Loucy (cell line): ENCODE measurements around the gene CENPA.

ENCODE experiments used
- H2AFZ ChIP-seq: fragments of 200-600 bp; sonication (generic); 2 replicates; pipeline ENCODE4 v1.6.0; 2016; ENCODE audit warnings: antibody characterized with exemption, mild to moderate bottlenecking, low read length, moderate library complexity
- H3F3A ChIP-seq: fragments of 200-600 bp; 2 replicates; pipeline ENCODE4 v1.6.0; 2016; ENCODE audit warnings: antibody characterized with exemption, low read depth, mild to moderate bottlenecking
- H3K27me3 ChIP-seq: fragments of 200-600 bp; sonication (generic); 2 replicates; pipeline ENCODE4 v1.6.1; 2014; ENCODE audit warnings: low read length, mild to moderate bottlenecking; ENCODE audit not compliant: insufficient read depth, poor library complexity, severe bottlenecking
- H3K36me3 ChIP-seq: fragments of 200-600 bp; sonication (generic); 2 replicates; pipeline ENCODE4 v1.6.1; 2016; ENCODE audit warnings: low read length; ENCODE audit not compliant: insufficient read depth
- H3K4me1 ChIP-seq: fragments of 200-600 bp; sonication (generic); 2 replicates; pipeline ENCODE4 v1.5.1; 2014; ENCODE audit warnings: low read length, mild to moderate bottlenecking; ENCODE audit not compliant: insufficient read depth, poor library complexity, severe bottlenecking
- H3K4me2 ChIP-seq: fragments of 200-600 bp; sonication (generic); 2 replicates; pipeline ENCODE4 v1.6.0; 2014; ENCODE audit warnings: antibody characterized with exemption, low read length, low read depth, mild to moderate bottlenecking; ENCODE audit not compliant: poor library complexity, severe bottlenecking
- H3K4me3 ChIP-seq: fragments of 200-600 bp; sonication (generic); 2 replicates; pipeline ENCODE4 v1.5.1; 2014; ENCODE audit warnings: low read length, mild to moderate bottlenecking, mixed read lengths; ENCODE audit not compliant: poor library complexity, severe bottlenecking
- H3K79me2 ChIP-seq: fragments of 200-600 bp; sonication (generic); 2 replicates; pipeline ENCODE4 v1.6.1; 2014; ENCODE audit warnings: low read length; ENCODE audit not compliant: insufficient read depth
- H3K9ac ChIP-seq: fragments of 200-600 bp; sonication (generic); 2 replicates; pipeline ENCODE4 v1.6.0; 2014; ENCODE audit warnings: mild to moderate bottlenecking, low read depth, low read length, moderate library complexity; ENCODE audit not compliant: poor library complexity, severe bottlenecking
- H3K9me2 ChIP-seq: fragments of 200-600 bp; sonication (generic); replicated peaks from 2 replicates; pipeline ENCODE4 v1.6.1; 2016; ENCODE audit warnings: low read depth, low read length, mixed read lengths
- H3K9me3 ChIP-seq: fragments of 200-600 bp; sonication (generic); 2 replicates; pipeline ENCODE4 v1.6.1; 2014; ENCODE audit warnings: mild to moderate bottlenecking, antibody characterized with exemption, low read length, low read depth; ENCODE audit not compliant: insufficient read depth
- H4K20me1 ChIP-seq: fragments of 200-600 bp; sonication (generic); 2 replicates; pipeline ENCODE4 v1.6.0; 2014; ENCODE audit warnings: antibody characterized with exemption, low read length, mild to moderate bottlenecking; ENCODE audit not compliant: insufficient read depth, poor library complexity, severe bottlenecking
- EZH2phosphoT487 ChIP-seq: fragments of 200-600 bp; IDR thresholded peaks from 2 replicates; pipeline ENCODE4 v1.6.1; 2018; ENCODE audit warnings: antibody characterized with exemption, mild to moderate bottlenecking, moderate library complexity, borderline replicate concordance
- TF ChIP-seq, protein P1 (sequence below): fragments of 200-600 bp; sonication (generic); conservative IDR thresholded peaks from 2 replicates; pipeline ENCODE4 v1.5.1; 2014; ENCODE audit warnings: mild to moderate bottlenecking, antibody characterized with exemption, low read length

Gene CENPA

DNA sequence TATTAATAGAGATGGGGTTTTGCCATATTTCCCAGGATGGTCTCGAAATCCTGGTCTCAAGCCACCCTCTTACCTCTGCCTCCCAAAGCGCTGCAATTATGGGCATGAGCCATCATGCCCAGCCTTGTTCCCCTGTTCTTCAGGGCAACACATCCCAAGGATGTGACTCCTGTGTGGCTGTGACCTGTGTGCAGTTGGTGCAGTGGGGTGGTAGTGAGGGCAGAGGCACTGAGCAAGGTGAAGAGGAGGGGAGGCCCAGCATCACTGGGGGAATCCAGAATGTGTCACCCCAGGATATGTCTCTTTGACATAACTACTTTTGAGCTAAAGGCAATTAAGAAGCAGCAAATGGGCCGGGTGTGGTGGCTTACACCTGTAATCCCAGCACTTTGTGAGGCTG is 23.4 kb downstream of the CENPA start:
- no peak overlapping the region for H2AFZ ChIP-seq
- no peaks in the 10 kb centered on the region for H3K4me1 ChIP-seq
- no peaks in the 10 kb centered on the region for H3F3A ChIP-seq
- no peaks in the 10 kb centered on the region for H3K36me3 ChIP-seq
- H3K4me3 ChIP-seq, result no peak overlapping the region
- no peaks in the 10 kb centered on the region for H3K79me2 ChIP-seq
- TF ChIP-seq, protein P1, sequence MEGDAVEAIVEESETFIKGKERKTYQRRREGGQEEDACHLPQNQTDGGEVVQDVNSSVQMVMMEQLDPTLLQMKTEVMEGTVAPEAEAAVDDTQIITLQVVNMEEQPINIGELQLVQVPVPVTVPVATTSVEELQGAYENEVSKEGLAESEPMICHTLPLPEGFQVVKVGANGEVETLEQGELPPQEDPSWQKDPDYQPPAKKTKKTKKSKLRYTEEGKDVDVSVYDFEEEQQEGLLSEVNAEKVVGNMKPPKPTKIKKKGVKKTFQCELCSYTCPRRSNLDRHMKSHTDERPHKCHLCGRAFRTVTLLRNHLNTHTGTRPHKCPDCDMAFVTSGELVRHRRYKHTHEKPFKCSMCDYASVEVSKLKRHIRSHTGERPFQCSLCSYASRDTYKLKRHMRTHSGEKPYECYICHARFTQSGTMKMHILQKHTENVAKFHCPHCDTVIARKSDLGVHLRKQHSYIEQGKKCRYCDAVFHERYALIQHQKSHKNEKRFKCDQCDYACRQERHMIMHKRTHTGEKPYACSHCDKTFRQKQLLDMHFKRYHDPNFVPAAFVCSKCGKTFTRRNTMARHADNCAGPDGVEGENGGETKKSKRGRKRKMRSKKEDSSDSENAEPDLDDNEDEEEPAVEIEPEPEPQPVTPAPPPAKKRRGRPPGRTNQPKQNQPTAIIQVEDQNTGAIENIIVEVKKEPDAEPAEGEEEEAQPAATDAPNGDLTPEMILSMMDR, result no peak
- TF ChIP-seq EZH2phosphoT487, result no peak
- H3K4me2 ChIP-seq, result no peak overlapping the region
- no peaks in the 10 kb centered on the region for H4K20me1 ChIP-seq
- H3K27me3 ChIP-seq, result no peaks in the 10 kb centered on the region
- H3K9ac ChIP-seq, result no peak overlapping the region
- no peaks in the 10 kb centered on the region for H3K9me3 ChIP-seq
- H3K9me2 ChIP-seq, result no peaks in the 10 kb centered on the region

- H3K27me3 ChIP-seq, result no peaks in the 10 kb centered on the region
- H3K9me3 ChIP-seq, result no peaks in the 10 kb centered on the region
- H3K9ac ChIP-seq, result no peak overlapping the region
- H3F3A ChIP-seq, result no peaks in the 10 kb centered on the region
- no peak overlapping the region for H3K4me3 ChIP-seq
- no peak overlapping the region for H2AFZ ChIP-seq
- no peaks in the 10 kb centered on the region for H3K36me3 ChIP-seq
- TF ChIP-seq, protein P1, result no peak
- TF ChIP-seq EZH2phosphoT487, result no peak
- H3K79me2 ChIP-seq, result no peaks in the 10 kb centered on the region
- no peaks in the 10 kb centered on the region for H3K4me1 ChIP-seq
- H3K9me2 ChIP-seq, result no peaks in the 10 kb centered on the region
- no peak overlapping the region for H3K4me2 ChIP-seq
- H4K20me1 ChIP-seq, result no peaks in the 10 kb centered on the region
Measured at GRCh38 chr2:26809876-26810577, 24.2 kb downstream of the CENPA start.

GRCh38 chr2:26811261-26811660 is 25.4 kb downstream of the CENPA start:
- H3K4me3 ChIP-seq, result no peak overlapping the region
- H3K79me2 ChIP-seq, result no peaks in the 10 kb centered on the region
- H3K9me3 ChIP-seq, result no peaks in the 10 kb centered on the region
- H3K27me3 ChIP-seq, result no peaks in the 10 kb centered on the region
- TF ChIP-seq, protein P1, result no peak
- no peak for TF ChIP-seq EZH2phosphoT487
- no peaks in the 10 kb centered on the region for H3F3A ChIP-seq
- no peaks in the 10 kb centered on the region for H3K4me1 ChIP-seq
- H3K9me2 ChIP-seq, result no peaks in the 10 kb centered on the region
- H3K4me2 ChIP-seq, result no peak overlapping the region
- H3K36me3 ChIP-seq, result no peaks in the 10 kb centered on the region
- no peak overlapping the region for H2AFZ ChIP-seq
- no peaks in the 10 kb centered on the region for H4K20me1 ChIP-seq
- H3K9ac ChIP-seq, result no peak overlapping the region
